Measurements from ENCODE around the gene ZNF550. TPM values are rescaled to one million over a fixed set of nuclear protein-coding genes. Genes with fewer than 3 reads are reported as not detected.
"Not testable (repeated sequence)": the region's sequence is repeated elsewhere in the genome, so short reads cannot be mapped to it uniquely, and the experiment has no call there.

ZNF550 gene
- total RNA-seq, 2 donors from 2014 or later, result 4.0 to 5.1 TPM

DNA sequence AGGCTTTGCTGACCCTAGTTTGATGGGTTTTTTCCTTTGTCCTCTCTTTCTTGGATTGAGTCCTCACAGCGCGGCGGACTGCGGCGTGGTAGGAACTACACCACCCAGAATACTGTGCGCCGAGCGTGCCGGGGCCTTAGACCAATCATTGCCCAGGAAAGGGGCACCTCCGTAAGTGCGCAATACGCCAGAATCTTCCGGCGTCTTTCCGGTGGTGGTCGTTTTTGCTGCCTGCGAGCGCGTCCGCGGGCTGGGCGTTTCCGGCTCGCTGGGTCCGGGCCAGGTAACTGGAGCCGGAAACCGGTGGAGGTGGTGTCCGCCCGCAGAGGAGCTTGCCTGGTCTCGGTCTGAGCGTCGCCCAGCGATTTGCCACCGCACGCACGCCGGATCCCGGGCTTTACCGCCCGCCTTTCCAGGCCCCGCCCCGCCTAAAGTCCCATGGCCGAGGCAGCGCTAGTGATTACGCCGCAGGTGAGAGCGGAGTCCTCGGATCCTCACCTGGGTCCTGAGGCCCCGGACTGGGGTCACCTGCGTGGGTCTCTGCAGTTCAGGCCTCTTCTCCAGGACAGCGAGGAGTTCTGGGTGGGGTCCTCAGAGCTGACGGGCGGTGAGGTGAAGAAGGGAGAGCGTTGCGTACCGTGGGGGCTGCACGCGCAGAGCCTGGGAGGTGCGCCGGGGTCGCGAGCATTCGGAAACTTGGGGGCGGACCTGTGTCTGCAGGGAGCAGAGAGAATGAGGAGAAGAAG is 32.4 kb downstream of the ZNF550 start, which contains the start of gene ZNF549:
ZNF549 (plus strand) TSS at position 221 of the 746 bp plus-strand sequence; CDS start at position 439, 218 bp downstream.
- H3K9ac ChIP-seq (ENCODE audit: low read depth in 2 of 2, low read length in 2 of 2), result peak within 1 kb of the TSS; percentile 52 to 93
- TF ChIP-seq CTCF (IDR thresholded peaks at IDR 0.05), result no peak

DNA sequence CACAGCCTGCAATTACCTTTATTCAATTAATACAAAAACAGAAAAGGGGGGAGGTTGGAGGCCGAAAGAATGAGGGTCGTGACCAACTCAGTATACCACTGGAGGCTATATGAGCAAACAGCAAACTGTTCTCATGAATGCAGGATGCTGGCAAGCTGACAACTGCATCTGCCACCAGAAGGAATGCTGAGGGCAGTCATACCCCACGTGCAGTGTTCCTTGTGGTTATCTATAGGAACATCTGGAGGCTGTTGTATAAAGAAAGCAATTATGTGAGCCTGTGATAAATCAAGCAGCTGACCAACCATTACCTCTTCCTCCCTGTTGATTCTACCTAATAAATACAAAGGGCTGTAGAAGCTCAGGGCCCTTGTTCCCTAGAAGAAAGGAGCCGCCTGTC is 41.6 kb downstream of the ZNF550 start:
- DNase-seq; H3K4me1 ChIP-seq; H3K36me3 ChIP-seq; H3K9me3 ChIP-seq; H3K27ac ChIP-seq; intact Hi-C loops (cut with DNase I); H3K9ac ChIP-seq (ENCODE audit: low read depth in 2 of 2, low read length in 2 of 2); H3K4me3 ChIP-seq; H3K27me3 ChIP-seq: not testable (repeated sequence)

More for the DNA sequence above, 32.4 kb downstream of the ZNF550 start, which contains the start of gene ZNF549:
- H3K4me1 ChIP-seq, result no peaks in the 10 kb centered on the region
- intact Hi-C loops (cut with DNase I), result no loop called here
- peaks cover 4% of the 10 kb centered on the region for H3K36me3 ChIP-seq
- no peaks in the 10 kb centered on the region for H3K9me3 ChIP-seq
- H3K27me3 ChIP-seq, result no peaks in the 10 kb centered on the region
- peak within 1 kb of the TSS; percentile 82 for H3K4me3 ChIP-seq
- peak within 1 kb of the TSS; percentile 42 for H3K27ac ChIP-seq
- DNase-seq, result peak; percentile 89

DNA sequence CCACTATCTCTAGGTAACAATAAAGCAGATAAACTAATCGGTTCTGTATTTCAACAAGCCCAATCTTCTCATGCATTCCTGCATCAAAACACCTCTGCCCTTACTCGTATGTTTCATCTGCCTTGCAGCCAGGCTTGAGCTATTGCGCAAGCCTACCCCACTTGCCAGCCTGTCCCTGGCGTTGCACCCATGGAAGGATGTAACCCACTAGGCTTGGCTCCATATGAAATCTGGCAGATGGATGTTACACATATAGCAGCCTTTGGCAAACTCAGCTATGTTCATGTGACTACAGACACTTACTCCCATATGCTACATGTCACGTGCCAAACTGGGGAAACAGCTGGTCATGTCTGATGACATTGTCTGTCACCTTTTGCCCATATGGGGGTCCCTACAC is 44.4 kb downstream of the ZNF550 start:
- no peaks in the 10 kb centered on the region for H3K4me1 ChIP-seq
- DNase-seq, result no peak
- no peaks in the 10 kb centered on the region for H3K9me3 ChIP-seq
- H3K27ac ChIP-seq, result no peak overlapping the region
- no peaks in the 10 kb centered on the region for H3K36me3 ChIP-seq
- no peak overlapping the region for H3K9ac ChIP-seq (ENCODE audit: low read depth in 2 of 2, low read length in 2 of 2)
- no peaks in the 10 kb centered on the region for H3K27me3 ChIP-seq
- intact Hi-C loops (cut with DNase I), result no loop called here
- H3K4me3 ChIP-seq, result no peak overlapping the region
- TF ChIP-seq CTCF (IDR thresholded peaks at IDR 0.05), result no peak

DNA sequence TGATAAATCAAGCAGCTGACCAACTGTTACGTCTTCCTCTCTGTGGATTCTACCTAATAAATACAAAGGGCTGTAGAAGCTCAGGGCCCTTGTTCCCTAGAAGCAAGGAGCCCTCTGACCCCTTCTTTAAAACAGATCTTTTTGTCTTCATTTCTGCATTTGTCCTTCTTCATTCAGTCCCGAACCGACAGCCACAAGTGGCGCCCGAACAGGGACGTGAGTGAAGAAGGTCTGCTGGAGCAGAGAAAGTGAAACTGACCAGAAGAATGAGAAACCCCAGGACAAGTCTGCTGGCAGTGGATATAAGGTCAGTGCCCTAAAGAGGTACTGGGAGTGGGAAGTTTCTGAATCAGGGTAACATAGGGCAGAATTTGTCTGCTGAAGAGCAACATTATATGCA is 46.8 kb downstream of the ZNF550 start:
- no peaks in the 10 kb centered on the region for H3K36me3 ChIP-seq
- H3K4me1 ChIP-seq, result no peaks in the 10 kb centered on the region
- intact Hi-C loops (cut with DNase I), result no loop called here
- no peak overlapping the region for H3K9ac ChIP-seq (ENCODE audit: low read depth in 2 of 2, low read length in 2 of 2)
- H3K9me3 ChIP-seq, result no peaks in the 10 kb centered on the region
- DNase-seq, result no peak
- no peak overlapping the region for H3K4me3 ChIP-seq
- H3K27ac ChIP-seq, result no peak overlapping the region
- no peaks in the 10 kb centered on the region for H3K27me3 ChIP-seq
- TF ChIP-seq CTCF (IDR thresholded peaks at IDR 0.05), result no peak

- no peak overlapping the region for H3K27ac ChIP-seq
- no peak for TF ChIP-seq CTCF (IDR thresholded peaks at IDR 0.05)
- H3K4me3 ChIP-seq, result no peak overlapping the region
- no peaks in the 10 kb centered on the region for H3K4me1 ChIP-seq
- peaks cover 4% of the 10 kb centered on the region for H3K36me3 ChIP-seq
- intact Hi-C loops (cut with DNase I), result no loop called here
- no peaks in the 10 kb centered on the region for H3K9me3 ChIP-seq
- H3K9ac ChIP-seq (ENCODE audit: low read depth in 2 of 2, low read length in 2 of 2), result no peak overlapping the region
- DNase-seq, result no peak
- H3K27me3 ChIP-seq, result no peaks in the 10 kb centered on the region
Observed at GRCh38 chr19:57511484-57511883, 48.2 kb downstream of the ZNF550 start.

- Histone ChIP-seq H3K27ac (no peak overlapping the region), H3K9me3 (no peaks in the 10 kb centered on the region), H3K36me3 (peaks cover 12% of the 10 kb centered on the region), H3K4me1 (no peaks in the 10 kb centered on the region), H3K27me3 (no peaks in the 10 kb centered on the region), H3K9ac (ENCODE audit: low read depth in 2 of 2, low read length in 2 of 2) (no peak overlapping the region), H3K4me3 (no peak overlapping the region)
- no peak for TF ChIP-seq CTCF (IDR thresholded peaks at IDR 0.05)
- intact Hi-C loops (cut with DNase I), result no loop called here
- DNase-seq, result no peak
Observed at GRCh38 chr19:57506163-57506562, 53.5 kb downstream of the ZNF550 start.

- H3K27ac ChIP-seq; intact Hi-C loops (cut with DNase I); H3K27me3 ChIP-seq; H3K36me3 ChIP-seq; H3K4me1 ChIP-seq; H3K9ac ChIP-seq (ENCODE audit: low read depth in 2 of 2, low read length in 2 of 2); DNase-seq; H3K9me3 ChIP-seq: not testable (repeated sequence)
- H3K4me3 ChIP-seq, result peak overlapping the region; percentile 66
Observed at GRCh38 chr19:57500400-57500799, 59.3 kb downstream of the ZNF550 start.

DNA sequence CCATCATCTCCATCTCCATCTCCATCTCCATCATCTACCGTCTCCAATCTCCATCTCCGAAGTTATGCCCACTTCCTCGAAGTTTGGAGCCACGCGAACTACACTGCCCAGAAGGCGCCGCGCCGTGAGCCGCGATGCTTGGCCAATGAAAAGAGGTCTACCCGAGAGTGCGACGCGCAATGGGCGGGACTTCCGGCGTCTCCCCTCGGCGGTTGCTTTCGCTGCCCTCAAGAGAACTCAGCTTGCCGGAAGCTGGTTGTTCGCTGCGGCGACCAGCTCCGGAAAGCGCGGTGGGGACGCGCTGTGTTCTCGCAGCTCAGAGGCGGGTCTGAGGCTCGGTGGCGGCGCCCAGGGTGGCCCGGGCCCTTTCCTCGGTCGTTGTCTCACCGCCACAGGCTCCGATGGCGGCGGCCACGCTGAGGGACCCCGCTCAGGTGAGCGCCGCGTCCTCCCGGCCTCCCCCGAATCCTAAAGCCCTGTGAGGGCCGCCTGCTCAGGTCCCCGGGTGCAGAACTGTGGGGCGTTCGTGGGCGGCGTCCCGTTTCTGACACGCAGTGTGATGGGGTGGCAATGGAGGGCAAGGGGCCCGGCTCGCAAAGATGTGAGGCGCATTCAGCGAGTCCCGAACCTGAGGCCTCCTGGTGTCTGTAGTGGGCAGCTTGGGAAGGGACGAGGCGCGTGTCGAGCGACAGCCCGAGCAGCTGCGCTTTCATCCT is 59.8 kb downstream of the ZNF550 start, which contains the start of gene ZNF773:
ZNF773 (plus strand) TSS at position 259 of the 716 bp plus-strand sequence; CDS start at position 402, 143 bp downstream.
- Histone ChIP-seq H3K27ac (peak within 1 kb of the TSS; percentile 55), H3K9ac (ENCODE audit: low read depth in 2 of 2, low read length in 2 of 2) (peak within 1 kb of the TSS in 1 of 2 donors; percentile 74), H3K4me3 (peak within 1 kb of the TSS; percentile 66)
- H3K36me3 ChIP-seq; H3K27me3 ChIP-seq; H3K9me3 ChIP-seq; H3K4me1 ChIP-seq; intact Hi-C loops (cut with DNase I): not testable (repeated sequence)
- DNase-seq, result peak; percentile 95

Data from colonic mucosa (tissue), 4 donors.